Left lung (tissue), 10 donors: Measurements from ENCODE around the gene OBSCN. TPM values are rescaled to one million over a fixed set of nuclear protein-coding genes. Genes with fewer than 3 reads are reported as not detected.
A peak's percentile ranks its signal among the peaks of the same experiment; 100 is the strongest.

ENCODE experiments used
- ATAC-seq: fragments of 200-7000 bp; cut with Tn5 transposase; one replicate; pipeline ENCODE4 v1.9.1; 2020; ENCODE audit warnings: moderate library complexity
- DNase-seq, 4 donors: peaks; one replicate each; pipeline ENCODE4 v3.0.0-alpha.2; 2013 to 2020
- H3K27ac ChIP-seq, 2 donors: fragments of 200-600 bp; sonication (generic) in 1 of 2; one replicate each; pipeline versions ENCODE4 v1.5.0 to v1.8.0; 2020 to 2021
- H3K27me3 ChIP-seq, 2 donors: fragments of 200-600 bp; sonication (generic) in 1 of 2; one replicate each; pipeline versions ENCODE4 v1.5.0 to v1.8.0; 2020 to 2021
- H3K36me3 ChIP-seq, 2 donors: fragments of 200-600 bp; sonication (generic) in 1 of 2; one replicate each; pipeline versions ENCODE4 v1.5.0 to v1.8.0; 2020 to 2021
- H3K4me1 ChIP-seq, 2 donors: fragments of 200-600 bp; one replicate each; pipeline ENCODE4 v1.8.0; 2021
- H3K4me3 ChIP-seq, 2 donors: fragments of 200-600 bp; sonication (generic) in 1 of 2; one replicate each; pipeline versions ENCODE4 v1.5.0 to v1.8.0; 2020 to 2021; ENCODE audit warnings: mild to moderate bottlenecking in 1 of 2
- H3K9me3 ChIP-seq, 2 donors: fragments of 200-600 bp; sonication (generic) in 1 of 2; one replicate each; pipeline versions ENCODE4 v1.5.0 to v1.8.0; 2020 to 2021
- intact Hi-C, 2 donors: fragments of 100-400 bp; cut with DNase I; formaldehyde crosslinking; loops; one replicate each; pipeline versions ENCODE4 v1.11.2 to v1.14.2; 2022
- polyA plus RNA-seq, 6 donors: library from polyadenylated mRNA; unstranded; fragments of 120-200 nt; gene quantifications; one replicate each; pipeline ENCODE4 v1.2.1, GENCODE V29; 2013; ENCODE audit not compliant: insufficient read length in 6 of 6
- total RNA-seq, 2 donors: library from RNA; stranded (reverse); fragmentation: NEBNext Ultra II Directional; extraction: Animal tissue kit (Norgen Biotek cat#: 25700); gene quantifications; one replicate each; pipeline ENCODE4 v1.2.1, GENCODE V29; 2021
- TF ChIP-seq, protein P1 (sequence below), 2 donors: fragments of 200-600 bp; sonication (generic) in 1 of 2; IDR thresholded peaks; one replicate each; pipeline versions ENCODE4 v1.5.0 to v1.8.0; 2021; ENCODE audit warnings: antibody characterized with exemption in 2 of 2
- donor health status: DM: no; HTN: yes; CAD: no.
- donor health status: DM: no; HTN: no; CAD: no.

Gene OBSCN
- total and polyA plus RNA-seq, 8 donors, result 20.3 to 69.5 (median 47.5) TPM

GRCh38 chr1:228338521-228339051, 130.7 kb downstream of the OBSCN start:
- no peak overlapping the region for H3K27ac ChIP-seq
- H3K4me1 ChIP-seq, result no peaks in the 10 kb centered on the region
- no peak for ATAC-seq
- no peak for DNase-seq
- no peaks in the 10 kb centered on the region for H3K9me3 ChIP-seq
- TF ChIP-seq, protein P1, sequence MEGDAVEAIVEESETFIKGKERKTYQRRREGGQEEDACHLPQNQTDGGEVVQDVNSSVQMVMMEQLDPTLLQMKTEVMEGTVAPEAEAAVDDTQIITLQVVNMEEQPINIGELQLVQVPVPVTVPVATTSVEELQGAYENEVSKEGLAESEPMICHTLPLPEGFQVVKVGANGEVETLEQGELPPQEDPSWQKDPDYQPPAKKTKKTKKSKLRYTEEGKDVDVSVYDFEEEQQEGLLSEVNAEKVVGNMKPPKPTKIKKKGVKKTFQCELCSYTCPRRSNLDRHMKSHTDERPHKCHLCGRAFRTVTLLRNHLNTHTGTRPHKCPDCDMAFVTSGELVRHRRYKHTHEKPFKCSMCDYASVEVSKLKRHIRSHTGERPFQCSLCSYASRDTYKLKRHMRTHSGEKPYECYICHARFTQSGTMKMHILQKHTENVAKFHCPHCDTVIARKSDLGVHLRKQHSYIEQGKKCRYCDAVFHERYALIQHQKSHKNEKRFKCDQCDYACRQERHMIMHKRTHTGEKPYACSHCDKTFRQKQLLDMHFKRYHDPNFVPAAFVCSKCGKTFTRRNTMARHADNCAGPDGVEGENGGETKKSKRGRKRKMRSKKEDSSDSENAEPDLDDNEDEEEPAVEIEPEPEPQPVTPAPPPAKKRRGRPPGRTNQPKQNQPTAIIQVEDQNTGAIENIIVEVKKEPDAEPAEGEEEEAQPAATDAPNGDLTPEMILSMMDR (IDR thresholded peaks at IDR 0.05), result no peak
- intact Hi-C loops, result no loop called here
- H3K36me3 ChIP-seq, result peaks cover 0 to 24% of the 10 kb centered on the region in 2 donors
- no peak overlapping the region for H3K4me3 ChIP-seq
- H3K27me3 ChIP-seq, result no peaks in the 10 kb centered on the region

DNA sequence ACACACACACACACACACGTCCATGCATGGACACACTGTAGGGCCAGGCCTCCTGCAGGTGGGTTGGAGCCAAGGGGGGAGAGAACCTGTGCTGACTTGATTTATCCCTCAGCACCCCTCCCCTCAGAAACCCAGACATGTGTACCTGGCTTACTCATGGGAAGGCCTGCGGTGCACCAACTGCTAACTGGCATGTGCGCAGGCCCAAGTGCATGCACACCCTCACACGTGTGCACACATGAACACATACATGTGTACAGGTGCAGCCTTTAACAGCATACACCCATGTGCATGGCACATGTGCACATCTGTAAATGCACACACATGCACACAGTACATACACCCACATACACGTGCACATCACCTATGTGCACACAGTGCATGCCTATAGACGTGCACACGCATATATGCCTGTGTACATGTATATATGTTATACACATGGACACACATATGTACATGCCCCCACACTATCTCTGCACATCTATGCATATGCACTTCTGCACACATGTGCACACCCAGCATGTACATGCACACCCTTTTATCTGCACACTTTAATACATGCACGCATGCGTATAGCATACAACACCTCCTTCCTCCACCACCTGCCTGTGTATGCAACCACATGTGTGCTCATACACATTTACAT, 131.3 kb downstream of the OBSCN start:
- intact Hi-C loops, result no loop called here

DNA sequence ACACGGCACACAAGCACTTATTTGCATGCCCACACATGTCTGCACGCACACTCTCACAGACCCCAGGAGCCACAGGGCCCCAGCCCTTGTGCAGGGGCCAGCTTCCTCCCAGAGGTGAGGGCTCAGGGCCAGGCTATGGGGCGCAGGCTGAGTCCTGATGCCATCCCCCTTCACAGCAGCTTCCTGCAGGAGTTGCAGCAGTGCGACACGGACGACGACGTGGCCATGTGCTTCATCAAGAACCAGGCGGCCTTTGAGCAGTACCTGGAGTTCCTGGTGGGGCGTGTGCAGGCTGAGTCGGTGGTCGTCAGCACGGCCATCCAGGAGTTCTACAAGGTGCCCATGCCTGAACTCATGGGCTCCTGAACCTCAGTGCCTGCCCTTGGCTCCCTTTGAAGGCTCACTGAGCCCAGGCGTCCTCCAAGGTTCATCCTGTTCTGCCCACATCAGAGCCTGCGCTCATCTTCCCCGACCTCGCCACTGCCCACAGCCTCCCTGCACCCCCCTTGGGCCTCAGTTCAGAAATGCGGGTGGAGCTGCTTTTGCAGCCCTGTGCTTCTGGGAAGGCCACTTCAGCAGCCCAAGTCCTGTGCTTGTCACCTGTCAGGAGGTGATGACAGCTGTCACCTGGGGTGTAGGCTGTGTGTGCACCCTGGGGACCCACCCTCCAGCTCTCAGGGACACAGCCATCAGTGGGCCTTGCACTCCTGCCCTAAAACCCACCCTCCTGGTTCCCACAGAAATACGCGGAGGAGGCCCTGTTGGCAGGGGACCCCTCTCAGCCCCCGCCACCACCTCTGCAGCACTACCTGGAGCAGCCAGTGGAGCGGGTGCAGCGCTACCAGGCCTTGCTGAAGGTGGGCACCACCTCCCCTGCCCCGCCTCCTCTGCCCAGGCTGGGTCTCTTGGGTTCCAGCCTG, 132.2 kb downstream of the OBSCN start:
- no peaks in the 10 kb centered on the region for H3K4me1 ChIP-seq
- TF ChIP-seq, protein P1 (IDR thresholded peaks at IDR 0.05), result no peak
- no peak overlapping the region for H3K4me3 ChIP-seq
- no peaks in the 10 kb centered on the region for H3K27me3 ChIP-seq
- intact Hi-C loops, result no loop called here
- peaks cover 0 to 21% of the 10 kb centered on the region in 2 donors for H3K36me3 ChIP-seq
- ATAC-seq (no peak), DNase-seq (peak in 1 of 4 donors; percentile 44)
- H3K9me3 ChIP-seq, result no peaks in the 10 kb centered on the region
- H3K27ac ChIP-seq, result no peak overlapping the region

More for the DNA sequence above, 131.3 kb downstream of the OBSCN start:
- no peaks in the 10 kb centered on the region for H3K27me3 ChIP-seq
- DNase-seq (peak in 1 of 4 donors; percentile 49), ATAC-seq (no peak)
- no peaks in the 10 kb centered on the region for H3K4me1 ChIP-seq
- no peak overlapping the region for H3K4me3 ChIP-seq
- peaks cover 0 to 21% of the 10 kb centered on the region in 2 donors for H3K36me3 ChIP-seq
- H3K27ac ChIP-seq, result no peak overlapping the region
- H3K9me3 ChIP-seq, result no peaks in the 10 kb centered on the region
- TF ChIP-seq, protein P1 (IDR thresholded peaks at IDR 0.05), result no peak

- ATAC-seq (no peak), DNase-seq (peak in 2 of 4 donors; percentile 26 to 77)
- Histone ChIP-seq H3K4me3 (no peak overlapping the region), H3K9me3 (no peaks in the 10 kb centered on the region), H3K27me3 (no peaks in the 10 kb centered on the region), H3K4me1 (no peaks in the 10 kb centered on the region), H3K36me3 (peaks cover 0 to 21% of the 10 kb centered on the region in 2 donors), H3K27ac (no peak overlapping the region)
- intact Hi-C loops, result no loop called here
- TF ChIP-seq, protein P1 (IDR thresholded peaks at IDR 0.05), result no peak
Measured at GRCh38 chr1:228340686-228341449, 133.0 kb downstream of the OBSCN start.
